Measurements from ENCODE around the gene DDIT4.
"Not testable (repeated sequence)": the region's sequence is repeated elsewhere in the genome, so short reads cannot be mapped to it uniquely, and the experiment has no call there.

The DDIT4 gene, protein sequence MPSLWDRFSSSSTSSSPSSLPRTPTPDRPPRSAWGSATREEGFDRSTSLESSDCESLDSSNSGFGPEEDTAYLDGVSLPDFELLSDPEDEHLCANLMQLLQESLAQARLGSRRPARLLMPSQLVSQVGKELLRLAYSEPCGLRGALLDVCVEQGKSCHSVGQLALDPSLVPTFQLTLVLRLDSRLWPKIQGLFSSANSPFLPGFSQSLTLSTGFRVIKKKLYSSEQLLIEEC

DNA sequence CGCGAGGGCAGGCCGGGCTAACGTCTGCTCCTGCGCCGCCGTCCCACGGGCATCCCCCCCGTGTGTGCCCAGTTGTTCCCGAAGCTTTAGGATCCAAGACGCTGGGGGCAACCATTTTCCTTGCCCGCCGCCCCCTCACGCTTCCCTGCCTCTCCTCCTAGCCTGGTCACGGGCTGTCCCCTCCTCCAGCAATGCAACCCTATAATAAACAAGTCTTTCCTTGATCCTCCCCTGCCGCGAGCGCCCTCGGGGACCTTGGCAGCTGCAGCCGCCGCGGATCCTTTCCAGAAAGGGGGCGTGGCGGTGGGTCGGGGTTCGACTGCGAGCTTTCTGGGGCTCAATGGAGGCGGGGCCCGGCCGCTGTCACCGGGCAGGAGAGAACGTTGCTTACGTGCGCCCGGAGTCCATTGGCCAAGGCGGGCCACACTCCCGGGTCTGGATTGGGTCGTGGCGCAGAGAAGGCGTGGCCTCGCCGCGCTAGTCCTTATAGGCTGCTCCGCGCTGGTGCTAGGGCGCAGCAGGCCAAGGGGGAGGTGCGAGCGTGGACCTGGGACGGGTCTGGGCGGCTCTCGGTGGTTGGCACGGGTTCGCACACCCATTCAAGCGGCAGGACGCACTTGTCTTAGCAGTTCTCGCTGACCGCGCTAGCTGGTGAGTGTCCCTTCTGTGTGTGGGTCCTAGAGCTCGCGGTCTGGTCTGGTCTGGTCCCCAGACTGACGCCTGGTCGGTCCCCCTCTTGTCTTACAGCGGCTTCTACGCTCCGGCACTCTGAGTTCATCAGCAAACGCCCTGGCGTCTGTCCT lies at the start of gene DDIT4:
TSS of gene DDIT4 (plus strand) at position 515 of the 803 bp plus-strand sequence. CDS start 293 bp downstream, outside the sequence.
- DNase-seq (ENCODE audit: low read depth in 3 of 3): peak; percentile 97 to 99 (median 97)

DNA sequence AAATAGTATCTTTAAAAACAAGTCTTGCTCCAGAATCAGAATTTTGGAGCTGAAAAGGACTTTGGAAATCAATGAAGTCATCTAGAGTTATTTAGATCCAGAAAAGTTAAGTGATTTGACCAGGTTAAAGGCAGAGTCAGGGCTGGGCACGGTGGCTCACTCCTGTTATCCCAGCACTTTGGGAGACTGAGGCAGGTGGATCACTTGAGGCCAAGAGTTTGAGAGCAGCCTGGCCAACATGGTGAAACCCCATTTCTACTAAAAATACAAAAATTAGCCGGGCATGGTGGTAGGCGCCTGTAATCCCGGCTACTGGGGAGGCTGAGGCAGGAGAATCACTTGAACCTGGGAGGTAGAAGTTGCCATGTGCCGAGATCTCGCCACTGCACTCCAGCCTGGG lies 49.5 kb upstream of the DDIT4 start:
- not testable (repeated sequence) for DNase-seq (ENCODE audit: low read depth in 3 of 3)

DNA sequence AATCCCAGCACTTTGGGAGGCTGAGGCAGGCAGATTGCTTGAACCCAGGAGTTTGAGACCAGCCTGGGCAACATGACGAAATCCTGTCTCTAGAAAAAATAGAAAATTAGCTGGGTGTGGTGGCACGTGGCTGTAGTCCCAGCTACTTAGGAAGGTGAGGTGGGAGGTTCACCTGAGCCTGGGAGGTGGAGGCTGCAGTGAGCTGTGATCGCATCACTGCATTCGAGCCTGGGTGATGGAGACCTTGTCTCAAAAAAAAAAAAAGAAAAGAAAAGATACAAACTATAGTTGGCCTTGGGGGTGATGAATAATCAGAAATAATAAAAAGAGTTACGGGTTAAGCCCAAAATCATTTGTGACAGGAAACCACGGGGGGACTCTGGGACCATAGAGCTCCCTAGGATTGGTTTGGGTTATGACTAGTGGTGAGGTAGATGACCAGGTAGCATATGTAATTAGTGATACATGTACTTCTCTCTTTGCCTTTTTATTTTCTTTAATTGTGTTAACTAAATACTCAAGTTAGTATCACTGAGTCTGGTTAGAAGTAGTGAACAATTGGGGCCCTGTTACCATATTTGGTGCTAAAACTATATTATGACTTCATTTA lies 47.2 kb upstream of the DDIT4 start:
- no peak for DNase-seq (ENCODE audit: low read depth in 3 of 3)

DNA sequence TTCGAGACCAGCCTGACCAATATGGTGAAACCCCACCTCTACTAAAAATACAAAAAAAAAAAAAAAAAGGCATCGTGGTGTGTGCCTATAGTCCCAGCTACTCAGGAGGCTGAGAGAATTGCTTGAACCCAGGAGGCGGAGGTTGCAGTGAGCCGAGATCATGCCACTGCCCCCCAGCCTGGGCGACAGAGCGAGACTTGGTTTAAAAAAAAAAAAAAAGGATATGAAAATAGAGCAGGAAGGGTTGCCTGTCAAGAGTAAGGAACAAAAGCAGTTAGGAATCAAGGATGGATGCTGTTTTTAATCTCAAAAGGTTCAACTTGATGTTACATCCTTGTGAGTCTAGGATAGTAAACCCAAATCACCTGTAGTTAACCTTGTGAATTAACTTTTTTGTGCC lies 45.9 kb upstream of the DDIT4 start:
- no peak for DNase-seq (ENCODE audit: low read depth in 3 of 3)

DNA sequence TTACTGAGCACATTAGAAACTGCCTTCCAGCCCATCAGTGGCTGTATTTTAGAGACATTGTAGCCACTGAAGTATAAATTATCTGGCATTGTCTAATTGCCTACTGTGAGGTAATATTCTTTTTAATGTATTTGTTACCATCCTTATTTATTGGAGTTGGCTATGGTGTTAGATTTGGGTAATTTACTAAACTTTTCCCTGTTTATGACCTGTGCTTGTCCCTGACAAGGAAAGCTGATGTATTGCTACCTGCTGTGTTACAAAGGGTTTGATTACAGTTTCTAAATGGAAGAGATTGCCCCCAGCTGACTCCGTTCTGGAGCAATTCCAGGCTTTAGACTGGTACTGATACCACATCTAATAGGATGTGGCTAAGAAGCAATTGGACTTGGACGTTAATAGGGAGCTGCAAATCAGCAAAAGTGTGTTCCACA lies 45.4 kb upstream of the DDIT4 start:
- DNase-seq (ENCODE audit: low read depth in 3 of 3): no peak

DNA sequence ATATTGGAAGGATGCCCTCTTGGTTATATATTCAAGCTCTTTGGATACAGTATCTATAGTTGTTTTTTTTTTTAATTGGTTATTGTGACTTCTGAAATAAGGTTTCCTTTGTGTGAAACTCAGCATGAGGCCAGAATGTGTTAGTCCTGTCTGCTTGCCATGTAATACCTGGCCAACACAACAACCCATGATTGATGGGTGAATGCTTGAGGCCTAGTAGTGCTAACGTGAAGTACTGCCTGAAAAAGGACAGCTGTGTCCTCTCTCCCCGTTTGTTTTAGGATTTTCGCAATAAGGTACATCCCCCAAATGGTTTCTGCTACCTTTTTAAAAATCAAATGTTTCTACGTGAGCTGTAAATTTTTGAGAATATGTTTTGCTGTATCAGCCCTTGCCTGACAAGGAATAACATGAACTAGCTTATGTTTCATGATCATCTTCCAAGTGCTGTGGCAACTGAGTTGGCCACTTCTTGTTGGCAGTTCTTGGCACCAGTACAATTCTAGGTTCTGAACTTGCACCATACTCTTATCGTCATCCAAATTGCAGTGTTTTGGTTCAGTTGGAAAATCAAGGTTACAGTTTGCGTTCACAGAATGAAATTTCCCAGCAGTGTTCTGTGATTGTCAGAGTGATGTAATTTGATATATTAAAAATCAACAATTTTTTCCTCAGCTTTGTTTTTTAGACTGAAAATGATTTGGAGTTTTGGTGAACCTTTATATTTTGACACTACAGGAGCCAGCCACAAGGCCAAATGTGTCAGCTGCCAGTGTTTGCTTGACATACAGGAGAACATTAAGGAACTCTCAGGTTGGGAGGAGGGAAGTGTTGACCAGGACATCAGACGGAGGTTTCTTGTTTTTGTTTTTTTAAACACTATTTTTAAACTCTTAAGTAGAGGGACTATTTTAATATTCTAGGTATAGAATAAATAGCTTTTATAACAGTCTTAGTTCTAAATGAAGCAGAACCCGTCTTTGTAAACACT lies 44.2 kb upstream of the DDIT4 start:
- DNase-seq (ENCODE audit: low read depth in 3 of 3): no peak

DNA sequence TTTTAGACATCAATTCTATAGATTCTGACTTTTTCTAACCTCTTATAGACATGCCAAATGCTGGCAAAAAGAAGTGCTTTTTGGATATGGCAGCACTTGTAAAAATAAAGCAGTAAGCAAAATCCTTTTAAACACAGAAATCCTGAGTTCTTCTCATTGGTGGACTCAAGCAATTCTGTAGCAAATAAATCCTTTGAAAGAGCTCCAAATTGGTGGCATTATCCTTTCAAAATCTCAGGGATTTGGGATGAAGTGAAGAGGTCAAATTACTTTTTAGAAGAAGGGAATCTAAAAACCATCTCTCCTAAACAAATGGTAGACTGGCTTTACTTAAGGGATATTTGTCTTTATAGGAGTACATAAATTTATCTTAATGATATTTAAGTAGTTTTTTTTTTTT lies 40.1 kb upstream of the DDIT4 start:
- no peak for DNase-seq (ENCODE audit: low read depth in 3 of 3)

DNA sequence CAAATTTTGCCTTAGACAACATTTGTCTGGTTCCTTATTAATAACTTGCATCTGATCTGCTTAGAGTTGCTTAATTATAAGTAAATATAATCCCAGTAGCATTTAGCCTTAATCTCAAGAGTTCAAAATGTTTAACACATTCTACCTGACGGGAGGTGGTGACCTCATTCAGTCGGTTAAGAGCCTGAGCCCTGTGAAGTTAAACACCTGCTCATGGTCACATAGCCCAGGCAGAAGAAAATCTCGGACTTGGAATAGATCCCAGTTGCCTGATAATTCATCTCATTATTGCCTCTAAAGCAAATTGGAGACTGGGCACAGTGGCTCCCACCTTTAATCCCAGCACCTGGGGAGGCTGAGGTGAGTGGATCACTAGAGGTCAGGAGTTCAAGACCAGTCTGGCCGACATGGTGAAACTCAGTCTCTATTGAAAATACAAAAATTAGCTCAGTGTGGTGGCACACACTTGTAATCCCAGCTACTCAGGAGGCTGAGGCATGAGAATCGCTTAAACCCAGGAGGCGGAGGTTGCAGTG lies 39.1 kb upstream of the DDIT4 start:
- DNase-seq (ENCODE audit: low read depth in 3 of 3): no peak

DNA sequence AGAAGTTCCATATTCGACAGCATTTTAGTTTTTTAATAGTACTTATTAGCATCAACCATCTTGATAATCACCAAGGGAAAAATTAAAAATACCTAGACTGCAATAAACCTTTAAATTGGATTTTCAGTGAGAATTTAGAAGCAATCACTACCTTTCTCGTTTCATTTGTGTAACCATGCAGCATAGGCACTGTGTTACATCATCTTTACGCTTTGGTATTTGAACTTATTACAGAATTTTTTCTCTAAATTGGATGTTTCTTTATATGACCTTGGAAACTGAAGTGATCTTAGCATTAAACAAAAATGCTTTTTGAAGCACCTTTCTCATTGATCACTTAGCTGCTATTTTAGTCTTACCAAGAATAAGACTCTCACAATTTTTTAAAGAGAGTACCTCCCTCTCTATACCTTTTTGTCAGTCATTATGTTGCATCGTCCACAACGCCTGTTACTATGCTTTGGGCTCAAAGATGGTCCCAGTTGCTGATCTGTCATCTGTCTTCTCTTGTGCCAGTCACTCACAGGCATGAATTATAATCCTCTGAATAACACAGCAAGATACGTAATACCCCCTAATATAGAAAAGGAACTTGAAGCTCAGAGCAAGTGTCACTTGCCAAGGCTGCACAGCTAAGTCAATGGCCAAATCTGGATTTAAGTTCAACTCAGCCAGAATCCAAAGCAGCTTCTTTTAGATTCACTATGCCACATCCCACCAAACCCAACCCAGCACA lies 38.0 kb upstream of the DDIT4 start:
- DNase-seq (ENCODE audit: low read depth in 3 of 3): no peak

DNA sequence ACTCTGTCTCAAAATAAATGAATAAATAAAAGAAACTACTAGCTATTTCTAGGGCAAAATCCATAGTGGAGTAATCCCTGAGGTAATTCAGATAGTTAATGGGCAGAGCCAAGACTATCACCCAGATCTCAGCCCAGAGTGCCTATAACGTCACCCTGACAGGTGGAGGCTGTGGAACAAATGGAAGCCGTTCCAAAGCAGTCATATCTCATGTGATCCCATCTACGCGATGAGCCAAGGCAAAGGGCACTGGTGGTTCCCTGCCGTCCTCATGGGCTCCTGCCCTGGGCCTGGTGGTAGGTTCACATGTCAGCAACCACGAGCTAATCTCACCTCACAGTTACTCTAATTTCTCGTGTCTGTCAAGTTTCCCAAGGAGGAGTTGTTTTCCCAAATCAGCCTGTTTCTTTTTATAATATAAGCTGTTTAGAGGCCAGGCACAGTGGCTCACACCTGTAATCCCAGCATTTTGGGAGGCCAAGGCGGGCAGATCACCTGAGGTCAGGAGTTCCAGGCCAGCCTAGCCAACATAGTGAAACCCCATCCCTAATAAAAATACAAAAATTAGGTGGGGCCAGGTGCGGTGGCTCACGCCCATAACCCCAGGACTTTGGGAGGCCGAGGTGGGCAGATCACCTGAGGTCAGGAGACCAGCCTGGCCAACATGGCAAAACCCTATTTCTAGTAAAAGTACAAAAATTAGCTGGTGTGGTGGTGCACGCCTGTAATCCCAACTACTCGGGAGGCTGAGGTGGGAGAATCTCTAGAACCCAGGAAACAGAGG lies 35.1 kb upstream of the DDIT4 start:
- DNase-seq (ENCODE audit: low read depth in 3 of 3): no peak

DNA sequence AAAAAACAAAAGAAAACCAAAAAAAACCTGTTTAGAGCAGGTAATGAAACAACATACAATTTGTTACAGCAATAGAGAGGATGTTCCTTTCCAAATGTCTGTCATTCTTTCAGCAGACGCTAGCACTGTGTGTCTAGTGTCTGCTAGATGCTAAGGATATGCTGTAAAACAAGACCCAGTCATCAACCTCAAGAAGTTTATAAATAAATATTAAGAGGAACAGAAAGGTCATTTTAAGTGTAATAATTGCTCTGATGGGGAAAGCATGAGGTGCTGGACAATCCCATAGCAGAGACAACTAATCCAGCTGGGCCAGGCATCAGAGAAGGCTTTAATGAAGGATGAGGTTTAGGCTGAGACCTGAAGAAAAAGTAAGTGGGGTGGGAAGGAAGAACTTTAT lies 34.3 kb upstream of the DDIT4 start:
- no peak for DNase-seq (ENCODE audit: low read depth in 3 of 3)

DNA sequence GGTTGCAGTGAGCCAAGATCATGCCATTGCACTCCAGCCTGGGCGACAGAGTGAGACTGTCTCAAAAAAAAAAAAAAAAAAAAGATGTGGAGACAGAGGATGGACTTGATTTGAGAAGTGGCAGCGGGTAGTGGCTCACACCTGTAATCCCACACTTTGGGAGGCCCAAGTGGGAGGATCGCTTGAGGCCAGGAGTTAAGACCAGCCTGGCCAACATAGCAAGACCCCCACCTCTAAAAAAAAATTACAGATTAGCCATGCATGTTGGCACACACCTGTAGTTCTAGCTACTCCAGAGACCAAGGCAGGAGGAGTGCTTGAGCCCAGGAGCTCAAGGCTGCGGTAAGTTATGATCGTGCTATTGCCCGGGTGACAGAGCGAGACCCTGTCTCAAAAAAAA lies 33.4 kb upstream of the DDIT4 start:
- DNase-seq (ENCODE audit: low read depth in 3 of 3): no peak

DNA sequence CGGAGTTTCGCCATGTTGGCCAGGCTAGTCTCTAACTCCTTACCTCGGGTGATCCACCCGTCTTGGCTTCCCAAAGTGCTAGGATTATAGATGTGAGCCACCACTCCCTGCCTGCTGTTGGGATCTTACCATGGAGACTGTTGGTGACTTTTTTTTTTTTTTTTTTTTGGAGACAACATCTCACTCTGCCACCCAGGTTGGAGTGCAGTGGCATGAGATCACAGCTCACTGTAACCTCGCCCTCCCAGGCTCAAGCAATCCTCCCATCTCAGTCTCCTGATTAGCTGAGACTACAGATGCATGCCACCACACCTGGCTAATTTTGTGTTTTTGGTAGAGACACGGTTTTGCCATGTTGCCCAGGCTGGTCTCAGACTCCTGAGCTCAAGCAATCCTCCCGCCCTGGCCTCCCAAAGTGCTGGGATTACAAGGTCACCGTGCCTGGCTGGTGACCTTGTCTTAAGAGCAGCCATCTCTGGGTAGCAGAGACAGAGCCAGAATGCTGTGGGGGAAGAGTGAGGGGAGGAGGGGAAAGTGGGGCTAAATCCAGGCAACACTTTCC lies 32.0 kb upstream of the DDIT4 start:
- no peak for DNase-seq (ENCODE audit: low read depth in 3 of 3)

DNA sequence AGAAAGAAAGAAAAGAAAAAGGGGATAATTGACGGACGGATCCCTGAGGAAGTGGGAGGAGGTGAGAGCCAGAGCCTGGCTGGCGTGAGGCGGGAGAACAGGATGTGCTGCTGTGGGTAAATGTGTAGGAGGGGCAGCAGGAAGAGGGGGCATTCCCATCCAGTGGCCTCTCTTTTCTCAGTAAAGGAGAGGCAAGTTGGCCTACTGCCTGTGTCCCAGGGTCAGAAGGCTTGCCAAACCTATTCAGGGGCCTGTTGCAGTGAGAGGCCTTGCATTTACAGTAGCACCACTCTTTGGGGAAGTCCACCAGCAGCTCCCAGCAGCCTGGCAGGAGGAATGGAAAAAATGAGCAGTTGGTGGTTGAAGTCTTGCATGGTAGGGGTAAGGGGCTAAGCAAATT lies 31.0 kb upstream of the DDIT4 start:
- no peak for DNase-seq (ENCODE audit: low read depth in 3 of 3)

DNA sequence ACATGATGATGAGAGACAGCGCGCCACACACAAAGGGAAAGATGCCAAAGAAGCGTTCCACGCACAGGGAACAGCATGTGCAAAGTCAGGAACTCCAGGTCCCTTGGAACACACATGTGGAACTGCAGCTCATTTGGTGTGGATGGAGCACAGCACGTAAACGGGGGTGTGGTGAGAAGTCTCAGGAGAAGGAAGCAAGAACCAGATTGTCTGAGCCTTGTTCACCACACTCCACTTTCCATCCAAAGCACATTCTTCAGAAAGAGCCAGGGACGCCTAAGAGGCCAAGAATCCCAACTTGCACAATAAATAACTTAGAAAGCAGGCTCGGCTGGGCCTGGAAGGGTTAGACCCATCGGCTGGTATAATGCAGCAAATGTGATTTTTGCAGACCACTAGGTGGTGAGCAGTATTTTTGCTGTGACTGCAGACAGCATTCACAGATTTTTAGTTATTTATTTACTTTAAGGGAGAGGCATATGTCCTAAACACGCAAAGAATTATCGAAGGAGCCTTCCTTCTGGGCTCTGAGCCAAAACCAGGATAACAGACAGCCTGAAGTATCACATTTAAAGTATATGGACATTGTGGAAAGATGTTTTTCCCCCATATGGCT lies 29.8 kb upstream of the DDIT4 start:
- DNase-seq (ENCODE audit: low read depth in 3 of 3): no peak

DNA sequence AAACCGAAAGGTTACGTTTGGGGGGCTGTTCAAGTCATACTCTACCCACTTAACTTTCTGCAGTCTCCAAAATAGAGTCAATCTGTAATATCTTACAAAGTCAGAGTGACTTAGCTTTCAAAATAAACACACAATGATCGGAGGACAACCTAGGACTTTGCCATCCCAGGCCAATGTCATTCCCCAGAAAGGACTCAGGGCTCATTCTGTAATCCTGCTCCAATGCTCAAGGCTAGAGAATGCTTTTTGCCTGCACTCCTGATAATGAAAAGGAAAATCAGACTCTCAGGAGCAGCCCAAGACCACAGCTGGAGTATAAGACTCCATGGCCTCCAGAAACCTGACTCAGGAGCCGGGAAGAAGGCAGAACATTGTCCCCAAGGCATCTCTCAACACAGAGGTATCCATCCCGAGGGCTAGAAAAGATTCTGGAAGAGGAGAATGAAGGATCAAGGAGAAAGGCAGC lies 29.1 kb upstream of the DDIT4 start:
- no peak for DNase-seq (ENCODE audit: low read depth in 3 of 3)

DNA sequence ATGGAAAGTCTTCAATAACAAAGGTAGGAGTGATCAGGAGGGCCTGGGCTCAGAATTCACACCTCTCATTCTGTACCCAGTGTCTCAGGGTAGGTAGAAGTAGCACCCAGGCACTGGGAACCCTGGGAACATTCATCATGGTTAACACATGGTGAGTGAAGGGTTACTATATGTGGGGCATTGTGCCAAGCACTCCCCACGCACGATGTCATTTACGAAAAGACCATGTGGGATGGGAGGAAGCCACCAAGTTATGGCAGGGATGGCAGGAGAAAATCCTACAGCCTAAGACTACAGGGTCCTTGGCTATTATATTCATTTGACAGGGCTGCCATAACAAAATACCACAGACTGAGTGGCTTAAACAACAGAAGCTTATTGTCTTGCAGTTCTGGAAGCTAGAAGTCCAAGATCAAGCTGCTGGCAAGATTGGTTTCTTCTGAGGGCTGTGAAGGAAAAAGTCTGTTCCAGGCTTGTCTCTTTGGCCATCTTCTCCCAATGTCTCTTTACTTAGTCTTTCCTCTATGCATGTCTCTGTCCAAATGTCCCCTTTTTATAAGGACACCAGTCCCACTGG lies 27.7 kb upstream of the DDIT4 start:
- no peak for DNase-seq (ENCODE audit: low read depth in 3 of 3)

DNA sequence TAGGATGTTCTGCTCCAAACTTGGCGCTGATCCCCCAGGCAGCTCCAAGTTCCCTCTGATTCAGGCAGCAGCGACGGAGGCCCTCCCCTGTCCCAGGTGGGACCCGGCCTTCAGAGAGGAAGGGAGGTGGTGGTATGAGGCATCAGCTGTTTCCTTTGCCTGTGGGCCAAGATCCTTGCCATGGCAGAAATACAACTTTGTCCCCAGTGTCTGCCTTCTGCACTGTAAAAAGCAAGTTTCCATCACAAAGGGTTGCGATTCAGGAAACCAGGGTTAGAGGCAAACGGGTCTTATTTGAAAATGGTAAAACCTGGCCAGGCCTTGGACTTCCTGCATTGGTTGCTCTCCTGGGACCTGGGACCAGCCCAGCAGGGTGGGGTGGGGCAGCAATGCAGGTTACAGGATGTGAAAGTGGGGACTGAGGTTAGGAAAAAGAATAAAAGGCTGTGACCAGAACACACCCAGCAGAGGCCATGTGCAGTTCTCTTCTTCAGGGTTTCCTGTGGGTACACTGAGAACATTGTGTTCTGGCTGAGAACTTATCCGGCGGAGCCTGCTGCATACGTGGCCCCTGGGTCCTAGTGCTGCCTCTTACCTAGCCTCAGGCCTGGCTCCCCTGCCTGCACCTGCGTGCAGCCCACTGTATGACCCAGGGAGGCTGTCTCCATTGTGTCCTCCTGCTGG lies 25.1 kb upstream of the DDIT4 start:
- DNase-seq (ENCODE audit: low read depth in 3 of 3): peak in 2 of 3 donors; percentile 59 to 62

Measured in stimulated activated CD4-positive, alpha-beta T cell treated with anti-CD3 and anti-CD28 coated beads, TNF-alpha, amount 100 ng/mL, for 48 hours (primary cell).